ENCODE results near the gene SLC16A9.

SLC16A9 gene

GRCh38 chr10:59674215-59674836 lies 35.3 kb downstream of the SLC16A9 start:
- ChIA-PET POLR2A (no interaction called here), CTCF (interaction anchor here (0.6 kb wide), 2 partner anchors 103 to 134 kb away, joined by 3 to 4 read pairs; no protein-coding TSS in a partner anchor)
- TF ChIP-seq WT1 (tag by site-specific recombination; IDR thresholded peaks at IDR 0.05) (0 out of 2 replicates have a peak, but pooled peaks have one; percentile 48), PRDM10 (tag by site-specific recombination; IDR thresholded peaks at IDR 0.05) (peak; percentile 35; the same call in 1 of the 2 replicates), ZNF202 (tag by site-specific recombination; IDR thresholded peaks at IDR 0.05; ENCODE audit: borderline replicate concordance) (no peak), HIC1 (tag by site-specific recombination; IDR thresholded peaks at IDR 0.05) (no peak), ZNF335 (tag by site-specific recombination; conservative IDR thresholded peaks at IDR 0.05) (0 out of 2 replicates have a peak, but pooled peaks have one; percentile 34), SP2 (tag by site-specific recombination; IDR thresholded peaks at IDR 0.05) (no peak)
- Histone ChIP-seq H3K9me3 (ENCODE audit: control insufficient read depth, insufficient read depth, low read depth, low read length) (no peaks in the 10 kb centered on the region), H3K4me3 (ENCODE audit: low read depth, low read length) (no peak overlapping the region), H3K4me1 (ENCODE audit: control insufficient read depth, insufficient read depth, low read length) (no peaks in the 10 kb centered on the region), H3K27ac (ENCODE audit: extremely low read depth, low read depth, low read length) (no peak overlapping the region), H3K36me3 (ENCODE audit: control insufficient read depth in 2 of 2, insufficient read depth in 1 of 2, low read length in 2 of 2) (peaks cover 0 to 7% of the 10 kb centered on the region in 2 experiments; a peak in 1 of 3 replicates)

GRCh38 chr10:59672150-59672875 lies 37.3 kb downstream of the SLC16A9 start:
- ChIA-PET POLR2A (no interaction called here), CTCF (no interaction called here)
- Histone ChIP-seq H3K27ac (ENCODE audit: extremely low read depth, low read depth, low read length) (no peak overlapping the region), H3K36me3 (ENCODE audit: control insufficient read depth in 2 of 2, insufficient read depth in 1 of 2, low read length in 2 of 2) (peaks cover 0 to 7% of the 10 kb centered on the region in 2 experiments; a peak in 1 of 3 replicates), H3K9me3 (ENCODE audit: control insufficient read depth, insufficient read depth, low read depth, low read length) (no peaks in the 10 kb centered on the region), H3K4me3 (ENCODE audit: low read depth, low read length) (no peak overlapping the region), H3K4me1 (ENCODE audit: control insufficient read depth, insufficient read depth, low read length) (no peaks in the 10 kb centered on the region)
- TF ChIP-seq SCRT2 (tag by site-specific recombination; IDR thresholded peaks at IDR 0.05) (no peak), ZNF48 (tag by site-specific recombination; IDR thresholded peaks at IDR 0.05) (no peak), ZBTB48 (tag by site-specific recombination; IDR thresholded peaks at IDR 0.05) (no peak), ZNF654 (tag by site-specific recombination; IDR thresholded peaks at IDR 0.05; ENCODE audit: low read depth) (no peak), ZNF16 (tag by site-specific recombination; IDR thresholded peaks at IDR 0.05; ENCODE audit: low read depth) (no peak), ZNF223 (tag by site-specific recombination; IDR thresholded peaks at IDR 0.05) (no peak), ZNF670 (tag by site-specific recombination; IDR thresholded peaks at IDR 0.05; ENCODE audit: low read depth) (no peak), GLI2 (tag by site-specific recombination; IDR thresholded peaks at IDR 0.05; ENCODE audit: borderline replicate concordance, low read depth) (no peak), ZNF776 (tag by site-specific recombination; IDR thresholded peaks at IDR 0.05; ENCODE audit: borderline replicate concordance) (no peak)
